ENCODE data around the gene PRDX2. TPM values are rescaled to one million over a fixed set of nuclear protein-coding genes. Genes with fewer than 3 reads are reported as not detected.

PRDX2 gene
- total and polyA plus RNA-seq, 2 of the 4 experiments (the other 2 are of a cell fraction), result 371 to 378 TPM

DNA sequence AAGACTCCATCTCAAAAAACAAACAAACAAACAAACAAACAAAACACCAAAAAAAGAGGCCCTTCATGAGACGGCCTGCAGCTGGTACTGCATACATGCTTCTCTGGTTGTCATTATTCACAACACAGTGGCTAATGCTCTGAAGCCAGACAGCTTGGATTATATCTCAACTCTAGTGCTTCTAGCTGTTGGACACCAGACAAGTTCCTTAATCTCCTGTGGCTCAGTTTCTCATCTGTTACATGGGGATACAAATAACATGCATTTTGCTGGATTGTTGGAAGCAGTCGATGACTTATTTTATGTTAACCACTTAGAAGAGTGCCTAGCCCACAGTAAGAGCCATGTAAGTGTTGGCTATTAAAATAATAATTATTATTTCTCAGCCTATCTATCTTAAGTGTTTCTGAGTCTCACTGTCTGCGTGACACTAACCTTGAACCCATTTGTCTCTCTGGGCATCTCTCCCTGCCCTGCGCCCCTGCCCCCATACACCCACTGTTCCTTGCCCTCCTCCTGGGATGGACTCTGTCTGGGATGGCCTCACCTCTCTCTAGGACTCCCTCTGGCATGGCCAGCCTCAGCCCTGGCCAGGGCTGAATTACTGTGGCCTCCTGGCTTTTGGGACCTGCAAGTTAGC is 13.4 kb downstream of the PRDX2 start:
- H2BK5ac ChIP-seq (ENCODE audit: low read depth, low read length, poor library complexity, severe bottlenecking), result peak overlapping the region; percentile 91
- no peak overlapping the region for H3K4me3 ChIP-seq (ENCODE audit: insufficient read depth, low read depth, low read length)
- no peaks in the 10 kb centered on the region for H3K27me3 ChIP-seq (ENCODE audit: control insufficient read depth, insufficient read depth, low read length)
- H4K91ac ChIP-seq (ENCODE audit: insufficient read depth, low read depth, low read length), result peak overlapping the region; percentile 85
- peak overlapping the region; percentile 39 for H3K18ac ChIP-seq (ENCODE audit: low read depth, low read length)
- peak overlapping the region; percentile 86 for H2BK120ac ChIP-seq (ENCODE audit: low read depth, low read length)
- peak overlapping the region; percentile 89 for H3K27ac ChIP-seq (ENCODE audit: insufficient read depth, low read length)
- no TSS peak for BruUV-seq (replicated peaks)
- peak overlapping the region; percentile 68 for H4K5ac ChIP-seq (ENCODE audit: low read depth, low read length)
- ATAC-seq (ENCODE audit: low read depth) (no peak), DNase-seq (no peak)
- H3K9me1 ChIP-seq (ENCODE audit: insufficient read depth, low read length), result peaks cover 17% of the 10 kb centered on the region
- H2AK5ac ChIP-seq (ENCODE audit: low read depth, low read length), result peak overlapping the region; percentile 99
- no peaks in the 10 kb centered on the region for H3K9me3 ChIP-seq (ENCODE audit: control insufficient read depth, insufficient read depth, low read length)
- 41% methylated on average over 2 of the region's 4 CpGs; no CpG with 5 or more reads in 1 of the 2 experiments for WGBS, 2 experiments (ENCODE audit: extremely low coverage in 2 of 2, insufficient read length in 1 of 2)
- H2BK20ac ChIP-seq (ENCODE audit: low read depth, low read length), result peak overlapping the region; percentile 86
- in situ Hi-C loops (cut with MboI; ENCODE audit: low sequenced_read_pairs), result loop anchor here (25.0 kb wide), 1 partner anchor 1049 kb away; no protein-coding TSS in a partner anchor
- H3K14ac ChIP-seq (replicated peaks; ENCODE audit: low read depth, low read length), result peak overlapping the region; percentile 70; the same call in 1 of the 2 replicates
- peak overlapping the region; percentile 77 for H2AFZ ChIP-seq (replicated peaks; ENCODE audit: low read length, poor library complexity)
- no peaks in the 10 kb centered on the region for H3K36me3 ChIP-seq (ENCODE audit: control insufficient read depth, insufficient read depth, low read length)
- TF ChIP-seq MAFK (IDR thresholded peaks at IDR 0.05; ENCODE audit: low read depth, low read length), result no peak
- TF ChIP-seq POLR2A (IDR thresholded peaks at IDR 0.05; ENCODE audit: low read depth, low read length), result peak; percentile 3
- peak overlapping the region; percentile 82 for H2AK9ac ChIP-seq (replicated peaks; ENCODE audit: low read depth, low read length, poor library complexity)
- ChIA-PET CTCF (interaction anchor here (1.1 to 1.2 kb wide), 2 partner anchors 10 to 22 kb away, joined by 3 to 4 read pairs; no protein-coding TSS in a partner anchor), POLR2A (ENCODE audit: unreplicated experiment) (no interaction called here)
- intact Hi-C loops (cut with micrococcal nuclease), result no loop called here
- dilution Hi-C loops (cut with HindIII; ENCODE audit: low sequenced_read_pairs, unreplicated experiment), result no loop called here
- H3K4me2 ChIP-seq (ENCODE audit: low read depth, low read length), result peak overlapping the region; percentile 51
- peak overlapping the region; percentile 89 for H3K4ac ChIP-seq (ENCODE audit: low read depth, low read length)
- peaks cover 19% of the 10 kb centered on the region for H4K20me1 ChIP-seq (ENCODE audit: insufficient read depth, low read length)
- peaks cover 40% of the 10 kb centered on the region for H3K4me1 ChIP-seq (ENCODE audit: control insufficient read depth, insufficient read depth, low read length)
- peak overlapping the region; percentile 62; the same call in 1 of the 2 replicates for H3K23ac ChIP-seq (ENCODE audit: low read depth, low read length)
- peaks cover 0 to 38% of the 10 kb centered on the region in 2 experiments; a peak in 2 of 4 replicates for H3K79me1 ChIP-seq (ENCODE audit: low read depth in 1 of 2, low read length in 2 of 2)
- H3K56ac ChIP-seq (ENCODE audit: extremely low read depth, insufficient read depth, low read length), result no peak overlapping the region; the same call in 1 of the 2 replicates
- H2BK15ac ChIP-seq (ENCODE audit: low read depth, low read length), result peak overlapping the region; percentile 36; the same call in 2 of the 3 replicates
- H4K8ac ChIP-seq (ENCODE audit: low read depth in 2 of 2, low read length in 2 of 2), result peak overlapping the region; percentile 59 to 93; a peak in 3 of 4 replicates
- H3K9ac ChIP-seq (ENCODE audit: low read depth, low read length), result peak overlapping the region; percentile 34; the same call in 1 of the 2 replicates
